Measurements from ENCODE around the gene TTLL13.

- TF ChIP-seq EZH2 (IDR thresholded peaks at IDR 0.05) = no peak
- TF ChIP-seq CTCF (IDR thresholded peaks at IDR 0.05) = no peak
Observed at GRCh38 chr15:90309020-90309419, 59.7 kb downstream of the TTLL13 start.
